NCI-H2196 treated with DMSO at 0.1 percent for 48 hours (cell line): ENCODE data around the gene GAS2L3.
"Not testable (repeated sequence)": the region's sequence is repeated elsewhere in the genome, so short reads cannot be mapped to it uniquely, and the experiment has no call there.

Experiments
- DNase-seq: peaks from one replicate; lab custom pipeline; 2025; ENCODE audit not compliant: unreplicated experiment; lab: John Stamatoyannopoulos, UW

Gene GAS2L3

GRCh38 chr12:100574187-100575074 is 947 bp downstream of the GAS2L3 start:
- DNase-seq, result no peak

GRCh38 chr12:100576331-100577036 is 3.0 kb downstream of the GAS2L3 start:
- no peak for DNase-seq

DNA sequence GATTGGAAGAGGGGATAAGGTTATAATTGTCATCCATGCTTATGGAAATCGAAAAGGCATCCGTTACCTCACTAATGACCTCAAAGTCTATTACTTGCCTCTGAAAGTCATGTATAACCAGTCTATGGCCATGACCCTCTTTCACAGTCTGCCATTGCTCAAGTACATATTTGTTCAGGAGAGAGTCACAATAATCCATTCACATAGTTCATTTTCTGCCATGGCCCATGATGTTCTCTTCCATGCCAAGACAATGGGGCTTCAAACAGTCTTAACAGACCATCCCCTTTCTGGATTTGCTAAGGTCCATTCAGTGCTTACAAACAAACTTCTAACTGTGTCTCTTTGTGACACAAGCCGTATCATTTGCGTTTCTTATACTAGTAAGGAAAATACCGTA is 5.4 kb downstream of the GAS2L3 start:
- no peak for DNase-seq

DNA sequence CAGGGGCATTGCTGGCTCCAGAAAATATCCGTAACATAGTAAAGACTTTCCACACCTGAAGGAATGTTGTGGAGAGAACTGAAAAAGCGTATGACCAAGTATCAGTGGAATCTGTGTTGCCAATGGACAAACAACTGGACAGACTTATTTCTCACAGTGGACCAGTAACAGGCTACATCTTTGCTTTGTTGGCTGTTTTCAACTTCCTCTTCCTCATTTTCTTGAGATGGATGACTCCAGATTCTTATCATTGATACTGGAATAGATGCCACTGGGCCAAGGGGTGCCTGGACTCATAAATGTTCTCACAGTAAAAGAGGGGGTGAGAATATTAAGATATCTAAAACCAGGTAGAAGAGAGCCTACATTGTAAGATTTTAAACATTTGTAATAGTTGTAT is 6.4 kb downstream of the GAS2L3 start:
- DNase-seq, result no peak

- no peak for DNase-seq
Observed at GRCh38 chr12:100584256-100584655, 10.8 kb downstream of the GAS2L3 start.

DNA sequence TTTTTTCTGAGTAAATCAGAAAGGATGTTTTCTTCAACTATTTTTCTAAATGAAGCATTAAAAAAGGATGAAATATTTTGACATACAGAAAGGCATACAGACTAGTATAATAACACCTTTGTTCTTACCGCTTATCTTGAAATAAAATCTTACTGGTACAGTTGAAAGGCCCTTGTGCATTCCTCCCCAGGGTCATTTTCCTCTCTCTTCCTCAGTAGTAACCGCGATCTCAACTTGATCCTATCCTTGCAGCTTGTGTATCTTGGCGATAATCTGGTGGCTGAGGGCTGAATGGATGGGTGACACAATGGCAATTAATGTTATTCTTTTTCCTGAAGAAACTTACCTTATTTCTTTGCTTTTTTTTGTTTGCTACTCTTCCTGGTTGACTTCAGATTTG is 18.5 kb downstream of the GAS2L3 start:
- DNase-seq, result no peak

GRCh38 chr12:100593490-100593889 is 20.0 kb downstream of the GAS2L3 start:
- DNase-seq, result no peak

GRCh38 chr12:100601626-100602025 is 28.1 kb downstream of the GAS2L3 start:
- DNase-seq, result no peak

GRCh38 chr12:100602997-100603396 is 29.5 kb downstream of the GAS2L3 start:
- not testable (repeated sequence) for DNase-seq

DNA sequence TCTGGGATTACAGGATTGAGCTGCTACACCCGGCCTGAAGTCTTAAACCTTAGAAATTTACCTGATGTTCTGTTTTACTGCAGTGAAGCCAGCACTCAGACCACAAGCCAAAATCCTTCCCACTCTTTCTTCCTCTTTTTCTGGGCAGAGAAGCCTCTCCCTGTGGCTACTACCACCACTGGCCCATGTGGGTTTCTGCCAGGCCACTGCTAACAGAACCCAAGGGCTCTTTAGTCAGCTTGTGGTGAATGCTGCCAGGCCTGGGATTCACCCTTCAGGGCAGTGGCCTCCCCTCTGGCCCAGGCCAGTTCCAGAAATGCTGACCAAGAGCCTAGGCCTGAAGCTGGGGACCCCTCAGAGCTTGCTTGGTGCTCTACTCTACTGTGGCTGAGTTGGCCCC is 35.3 kb downstream of the GAS2L3 start:
- no peak for DNase-seq

GRCh38 chr12:100610666-100611430 is 37.4 kb downstream of the GAS2L3 start:
- DNase-seq, result no peak

GRCh38 chr12:100612606-100613005 is 39.1 kb downstream of the GAS2L3 start:
- DNase-seq, result no peak

DNA sequence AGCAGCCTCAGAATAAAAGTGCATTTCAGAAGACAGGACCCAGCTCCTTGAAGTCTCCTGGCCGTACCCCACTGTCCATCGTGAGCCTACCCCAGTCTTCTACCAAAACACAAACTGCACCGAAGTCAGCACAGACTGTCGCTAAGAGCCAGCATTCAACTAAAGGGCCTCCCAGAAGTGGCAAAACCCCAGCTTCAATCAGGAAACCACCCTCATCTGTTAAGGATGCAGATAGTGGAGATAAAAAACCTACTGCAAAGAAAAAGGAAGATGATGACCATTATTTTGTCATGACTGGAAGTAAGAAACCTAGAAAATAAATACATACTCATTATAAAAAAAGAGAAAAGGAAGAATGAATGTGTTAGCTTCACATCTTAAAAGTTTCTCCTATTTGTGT is 51.1 kb downstream of the GAS2L3 start:
- DNase-seq, result no peak

- no peak for DNase-seq
Observed at GRCh38 chr12:100632445-100632892, 59.0 kb downstream of the GAS2L3 start.

DNA sequence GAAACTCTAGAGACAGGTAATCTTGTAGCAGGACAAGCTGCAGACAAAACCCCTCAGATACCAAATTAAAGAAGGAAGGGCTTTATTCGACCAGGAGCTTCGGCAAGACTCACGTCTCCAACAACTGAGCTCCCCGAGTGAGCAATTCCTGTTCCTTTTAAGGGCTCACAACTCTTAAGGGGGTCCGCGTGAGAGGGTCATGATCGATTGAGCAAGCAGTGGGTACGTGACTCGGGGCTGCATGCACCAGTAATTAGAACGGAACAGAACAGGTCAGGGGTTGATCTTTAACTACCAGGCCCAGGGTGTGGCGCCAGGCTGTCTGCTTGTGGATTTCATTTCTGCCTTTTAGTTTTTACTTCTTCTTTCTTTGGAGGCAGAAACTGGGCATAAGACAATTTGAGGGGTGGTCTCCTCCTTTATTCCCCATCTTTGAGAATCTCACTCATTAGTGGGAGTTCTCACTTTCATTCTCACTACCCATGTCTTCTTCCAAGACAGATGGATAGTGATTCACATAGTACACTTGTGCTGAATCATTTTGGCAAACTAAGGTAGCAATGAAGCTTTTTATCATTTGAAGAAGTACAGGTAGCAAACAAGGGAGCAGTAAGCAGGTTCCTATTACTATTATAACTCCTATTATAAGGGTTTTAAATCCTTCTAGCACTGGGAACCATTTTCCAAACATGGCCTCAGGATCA is 59.8 kb downstream of the GAS2L3 start:
- not testable (repeated sequence) for DNase-seq

- DNase-seq, result no peak
Observed at GRCh38 chr12:100643246-100643645, 69.8 kb downstream of the GAS2L3 start.

- no peak for DNase-seq
Observed at GRCh38 chr12:100646896-100647295, 73.4 kb downstream of the GAS2L3 start.

- no peak for DNase-seq
Observed at GRCh38 chr12:100651108-100651507, 77.6 kb downstream of the GAS2L3 start.

DNA sequence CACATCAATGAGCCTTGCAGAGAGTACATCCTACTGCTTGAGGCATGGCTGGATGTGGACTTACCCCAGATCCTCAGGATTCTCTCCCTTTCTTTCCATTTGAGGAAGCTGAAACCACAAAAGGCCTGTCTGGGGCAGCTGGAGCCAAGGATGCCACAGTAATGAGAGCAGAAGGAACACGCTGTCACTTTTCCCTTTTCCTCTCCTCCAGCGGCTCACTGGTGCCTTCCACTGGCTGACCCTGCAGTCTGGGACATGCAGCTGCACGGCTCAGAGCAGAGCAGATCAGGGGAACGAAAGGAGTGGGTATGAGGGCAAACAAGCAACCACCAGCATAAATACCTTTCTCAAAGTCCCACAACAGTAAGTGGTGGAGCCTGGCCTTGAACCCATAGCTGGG is 78.2 kb downstream of the GAS2L3 start:
- no peak for DNase-seq

DNA sequence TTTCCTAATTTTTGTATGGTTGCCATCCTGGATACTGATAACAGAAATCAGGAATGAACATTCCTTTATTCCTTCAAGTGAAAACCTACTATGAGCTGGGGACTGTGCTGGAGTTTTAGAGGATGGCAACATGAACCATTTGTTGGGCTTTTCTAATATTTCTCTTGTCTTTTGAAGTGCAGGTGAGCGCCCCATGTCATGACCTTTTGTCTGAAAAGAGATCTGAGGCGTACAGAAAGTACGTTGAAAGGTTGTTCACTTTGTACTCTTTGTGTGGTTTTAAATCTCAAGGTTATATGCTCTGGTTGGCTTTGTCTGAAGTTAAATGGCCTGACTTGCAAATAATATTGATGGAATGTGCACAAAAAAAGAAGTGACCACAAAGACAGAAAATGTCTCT is 79.0 kb downstream of the GAS2L3 start:
- no peak for DNase-seq

- DNase-seq, result no peak
Observed at GRCh38 chr12:100656141-100656540, 82.7 kb downstream of the GAS2L3 start.
